Naive B cell (primary cell): ENCODE data around the gene ARRB1. TPM values are rescaled to one million over a fixed set of nuclear protein-coding genes. Genes with fewer than 3 reads are reported as not detected.
A peak's percentile ranks its signal among the peaks of the same experiment; 100 is the strongest.

Experiments used
- ATAC-seq, 2 donors: fragments of 150-1000 bp; cut with Tn5 transposase; 2 replicates each; pipeline ENCODE4 v1.10.0; 2021; ENCODE audit warnings: low read depth in 2 of 2, mild to moderate bottlenecking in 2 of 2, moderate library complexity in 2 of 2
- DNase-seq: peaks from one replicate; pipeline ENCODE4 v3.0.0; 2022
- H3K27ac Mint-ChIP-seq, 6 donors: one replicate each; pipeline ENCODE4 v1.8.0; 2020 to 2022; ENCODE audit warnings: mild to moderate bottlenecking in 6 of 6, mixed read lengths in 6 of 6, moderate library complexity in 5 of 6, inconsistent platforms in 2 of 6
- H3K27me3 Mint-ChIP-seq, 3 donors: one replicate each; pipeline ENCODE4 v1.8.0; 2021 to 2022; ENCODE audit warnings: mixed read lengths in 3 of 3, mild to moderate bottlenecking in 1 of 3
- H3K36me3 Mint-ChIP-seq, 2 donors: one replicate each; pipeline ENCODE4 v1.8.0; 2020 to 2022; ENCODE audit warnings: mixed read lengths in 2 of 2, inconsistent platforms in 1 of 2, mild to moderate bottlenecking in 1 of 2
- H3K4me1 Mint-ChIP-seq, 3 donors: one replicate each; pipeline ENCODE4 v1.8.0; 2020 to 2022; ENCODE audit warnings: mixed read lengths in 3 of 3, inconsistent platforms in 1 of 3, mild to moderate bottlenecking in 1 of 3, moderate library complexity in 1 of 3
- H3K4me3 Mint-ChIP-seq, 8 donors: one replicate each; pipeline ENCODE4 v1.8.0; 2020 to 2022; ENCODE audit warnings: mild to moderate bottlenecking in 8 of 8, mixed read lengths in 8 of 8, moderate library complexity in 8 of 8, inconsistent platforms in 2 of 8
- H3K9me3 Mint-ChIP-seq, 7 donors: one replicate each; pipeline ENCODE4 v1.8.0; 2020 to 2022; ENCODE audit warnings: mixed read lengths in 7 of 7, mild to moderate bottlenecking in 5 of 7, inconsistent platforms in 2 of 7, moderate library complexity in 1 of 7
- polyA plus RNA-seq, 6 donors: library from polyadenylated mRNA; unstranded; fragments of 300-500 nt; fragmentation: Illumina TruSeq; gene quantifications; one replicate each; pipeline ENCODE4 v1.2.3, GENCODE V29; 2021; ENCODE audit warnings: low read depth in 6 of 6

ARRB1 gene
- polyA plus RNA-seq = 1 to 10 TPM in 1 of 6 donors, under 1 TPM in 4, not detected in 1; 0.42 to 1.2 (median 0.61) TPM

- Mint-ChIP-seq H3K36me3 (peaks cover 0 to 7% of the 10 kb centered on the region in 2 donors), H3K27ac (peak within 1 kb of the TSS; percentile 34 to 93 (median 76)), H3K4me3 (peak within 1 kb of the TSS; percentile 73 to 91 (median 87)), H3K4me1 (peaks cover 26 to 35% (median 29%) of the 10 kb centered on the region in 3 donors), H3K27me3 (peaks cover 0 to 50% (median 8%) of the 10 kb centered on the region in 3 donors), H3K9me3 (no peaks in the 10 kb centered on the region)
- ATAC-seq (no peak), DNase-seq (no peak)
Measured at GRCh38 chr11:75351541-75351790, at the start of gene ARRB1. Gene ARRB1 (minus strand): TSS chr11:75351661. CDS start chr11:75351607, 54 bp downstream.

GRCh38 chr11:75400146-75400865 lies 48.8 kb upstream of the ARRB1 start:
- DNase-seq (peak; percentile 20), ATAC-seq (peak; percentile 31 to 51)
- Mint-ChIP-seq H3K36me3 (peaks cover 31 to 32% of the 10 kb centered on the region in 2 donors), H3K9me3 (no peaks in the 10 kb centered on the region), H3K4me3 (peak overlapping the region; percentile 91 to 99 (median 96)), H3K27me3 (peaks cover 0 to 11% (median 0%) of the 10 kb centered on the region in 3 donors), H3K27ac (peak overlapping the region; percentile 26 to 99 (median 96)), H3K4me1 (peaks cover 34 to 57% (median 48%) of the 10 kb centered on the region in 3 donors)

GRCh38 chr11:75399344-75400145 lies 48.1 kb upstream of the ARRB1 start, which contains the start of gene RPS3:
Gene RPS3 (plus strand): TSS chr11:75399518. CDS start chr11:75399548, 30 bp downstream.
- peaks cover 34 to 56% (median 47%) of the 10 kb centered on the region in 3 donors for H3K4me1 Mint-ChIP-seq

GRCh38 chr11:75398906-75399305 lies 47.4 kb upstream of the ARRB1 start:
- Mint-ChIP-seq H3K9me3 (no peaks in the 10 kb centered on the region), H3K27me3 (peaks cover 0 to 13% (median 0%) of the 10 kb centered on the region in 3 donors), H3K4me1 (peaks cover 34 to 51% (median 41%) of the 10 kb centered on the region in 3 donors), H3K36me3 (peaks cover 24 to 25% of the 10 kb centered on the region in 2 donors), H3K4me3 (peak overlapping the region in 7 of 8 donors; percentile 91 to 99 (median 97)), H3K27ac (peak overlapping the region in 4 of 6 donors; percentile 90 to 99 (median 96))
- no peak for DNase-seq
- ATAC-seq = no peak

More at GRCh38 chr11:75399344-75400145, 48.1 kb upstream of the ARRB1 start, which contains the start of gene RPS3:
- DNase-seq (peak; percentile 87), ATAC-seq (peak; percentile 92 to 95)
- peak within 1 kb of the TSS; percentile 90 to 99 (median 96) for H3K27ac Mint-ChIP-seq
- H3K27me3 Mint-ChIP-seq = peaks cover 0 to 13% (median 0%) of the 10 kb centered on the region in 3 donors
- H3K36me3 Mint-ChIP-seq = peaks cover 30 to 31% of the 10 kb centered on the region in 2 donors
- peak within 1 kb of the TSS; percentile 91 to 99 (median 96) for H3K4me3 Mint-ChIP-seq
- H3K9me3 Mint-ChIP-seq = no peaks in the 10 kb centered on the region

GRCh38 chr11:75394085-75394840 lies 42.8 kb upstream of the ARRB1 start:
- no peaks in the 10 kb centered on the region for H3K36me3 Mint-ChIP-seq
- H3K4me1 Mint-ChIP-seq = peaks cover 4 to 9% (median 6%) of the 10 kb centered on the region in 3 donors
- DNase-seq (no peak), ATAC-seq (no peak)
- no peaks in the 10 kb centered on the region for H3K9me3 Mint-ChIP-seq
- peaks cover 4 to 21% (median 11%) of the 10 kb centered on the region in 3 donors for H3K27me3 Mint-ChIP-seq
- no peak overlapping the region for H3K4me3 Mint-ChIP-seq
- no peak overlapping the region for H3K27ac Mint-ChIP-seq

- no peak for ATAC-seq
- no peak overlapping the region for H3K27ac Mint-ChIP-seq
- no peak overlapping the region for H3K4me3 Mint-ChIP-seq
- DNase-seq = no peak
- peaks cover 8 to 23% (median 11%) of the 10 kb centered on the region in 3 donors for H3K27me3 Mint-ChIP-seq
- H3K9me3 Mint-ChIP-seq = no peaks in the 10 kb centered on the region
- no peaks in the 10 kb centered on the region for H3K4me1 Mint-ChIP-seq
- no peaks in the 10 kb centered on the region for H3K36me3 Mint-ChIP-seq
Measured at GRCh38 chr11:75389925-75390324, 38.5 kb upstream of the ARRB1 start.

GRCh38 chr11:75389276-75389605 lies 37.8 kb upstream of the ARRB1 start:
- no peak overlapping the region for H3K4me3 Mint-ChIP-seq
- H3K27ac Mint-ChIP-seq = no peak overlapping the region
- H3K4me1 Mint-ChIP-seq = peaks cover 3 to 6% (median 4%) of the 10 kb centered on the region in 3 donors
- peaks cover 8 to 27% (median 18%) of the 10 kb centered on the region in 3 donors for H3K27me3 Mint-ChIP-seq
- H3K9me3 Mint-ChIP-seq = no peaks in the 10 kb centered on the region
- no peak for ATAC-seq
- no peaks in the 10 kb centered on the region for H3K36me3 Mint-ChIP-seq
- no peak for DNase-seq

GRCh38 chr11:75388386-75389275 lies 37.2 kb upstream of the ARRB1 start:
- DNase-seq (peak; percentile 57), ATAC-seq (peak; percentile 83 to 86)
- Mint-ChIP-seq H3K4me3 (no peak overlapping the region), H3K27me3 (peaks cover 8 to 33% (median 18%) of the 10 kb centered on the region in 3 donors), H3K9me3 (no peaks in the 10 kb centered on the region), H3K27ac (no peak overlapping the region), H3K4me1 (peaks cover 3 to 6% (median 5%) of the 10 kb centered on the region in 3 donors), H3K36me3 (no peaks in the 10 kb centered on the region)

- DNase-seq = no peak
- no peak overlapping the region for H3K4me3 Mint-ChIP-seq
Measured at GRCh38 chr11:75387736-75388294, 36.4 kb upstream of the ARRB1 start.

GRCh38 chr11:75386942-75387630 lies 35.6 kb upstream of the ARRB1 start:
- Mint-ChIP-seq H3K4me1 (peaks cover 3 to 6% (median 5%) of the 10 kb centered on the region in 3 donors), H3K27me3 (peaks cover 8 to 33% (median 18%) of the 10 kb centered on the region in 3 donors), H3K9me3 (no peaks in the 10 kb centered on the region), H3K4me3 (no peak overlapping the region), H3K36me3 (no peaks in the 10 kb centered on the region), H3K27ac (no peak overlapping the region)
- no peak for DNase-seq
- ATAC-seq = no peak

More at GRCh38 chr11:75387736-75388294, 36.4 kb upstream of the ARRB1 start:
- no peak for ATAC-seq
- no peaks in the 10 kb centered on the region for H3K36me3 Mint-ChIP-seq
- no peaks in the 10 kb centered on the region for H3K9me3 Mint-ChIP-seq
- no peak overlapping the region for H3K27ac Mint-ChIP-seq
- H3K4me1 Mint-ChIP-seq = peaks cover 3 to 6% (median 5%) of the 10 kb centered on the region in 3 donors
- peaks cover 8 to 33% (median 18%) of the 10 kb centered on the region in 3 donors for H3K27me3 Mint-ChIP-seq

GRCh38 chr11:75384438-75385080 lies 33.1 kb upstream of the ARRB1 start:
- Mint-ChIP-seq H3K27ac (peak overlapping the region in 2 of 6 donors; percentile 64 to 72), H3K27me3 (peaks cover 0 to 22% (median 14%) of the 10 kb centered on the region in 3 donors), H3K4me1 (peaks cover 3 to 6% (median 5%) of the 10 kb centered on the region in 3 donors), H3K9me3 (no peaks in the 10 kb centered on the region), H3K4me3 (peak overlapping the region in 2 of 8 donors; percentile 12 to 15), H3K36me3 (no peaks in the 10 kb centered on the region)
- ATAC-seq (peak; percentile 67 to 79), DNase-seq (peak; percentile 67)
